T-helper 17 cell (primary cell): ENCODE measurements around the gene CDH4. TPM values are rescaled to one million over a fixed set of nuclear protein-coding genes. Genes with fewer than 3 reads are reported as not detected.

Experiments
- ATAC-seq: fragments of 150-1000 bp; cut with Tn5 transposase; 2 replicates; pipeline ENCODE4 v1.10.0; 2021; ENCODE audit warnings: mild to moderate bottlenecking, moderate library complexity
- DNase-seq, 3 donors: peaks; one replicate each; pipeline versions ENCODE4 v3.0.0 to v3.0.0-alpha.2; 2020 to 2021
- H3K9me3 ChIP-seq: one replicate; pipeline ENCODE4 v1.7.0; 2013; ENCODE audit warnings: low read length, mild to moderate bottlenecking; ENCODE audit not compliant: control insufficient read depth, poor library complexity, severe bottlenecking
- H3K27ac Mint-ChIP-seq: one replicate; pipeline ENCODE4 v1.8.0; 2022; ENCODE audit warnings: mild to moderate bottlenecking, moderate library complexity, mixed read lengths
- H3K27me3 Mint-ChIP-seq: one replicate; pipeline ENCODE4 v1.8.0; 2022; ENCODE audit warnings: mixed read lengths
- H3K36me3 Mint-ChIP-seq: one replicate; pipeline ENCODE4 v1.8.0; 2022; ENCODE audit warnings: low read depth, mixed read lengths
- H3K4me1 Mint-ChIP-seq: one replicate; pipeline ENCODE4 v1.8.0; 2022; ENCODE audit warnings: mild to moderate bottlenecking, mixed read lengths
- H3K4me3 Mint-ChIP-seq: one replicate; pipeline ENCODE4 v1.8.0; 2022; ENCODE audit warnings: mild to moderate bottlenecking, moderate library complexity, mixed read lengths
- total RNA-seq, 4 donors: library from RNA in 2 of 4; stranded (reverse) in 2 of 4; gene quantifications; one replicate each; pipeline ENCODE4 v1.2.3 and lab custom pipeline; 2022 to 2026

The CDH4 gene
- total RNA-seq, 2 donors from 2014 or later = 0.55 to 0.67 TPM

GRCh38 chr20:61546641-61547040 lies 294.6 kb downstream of the CDH4 start:
- Mint-ChIP-seq H3K4me1 (no peaks in the 10 kb centered on the region), H3K27ac (no peak overlapping the region), H3K4me3 (no peak overlapping the region), H3K36me3 (no peaks in the 10 kb centered on the region), H3K27me3 (peaks cover 6% of the 10 kb centered on the region)
- DNase-seq (no peak), ATAC-seq (no peak)
- H3K9me3 ChIP-seq = no peaks in the 10 kb centered on the region

GRCh38 chr20:61548069-61548468 lies 296.0 kb downstream of the CDH4 start:
- Mint-ChIP-seq H3K4me3 (no peak overlapping the region), H3K27me3 (peaks cover 6% of the 10 kb centered on the region), H3K27ac (no peak overlapping the region), H3K36me3 (no peaks in the 10 kb centered on the region), H3K4me1 (no peaks in the 10 kb centered on the region)
- no peaks in the 10 kb centered on the region for H3K9me3 ChIP-seq
- ATAC-seq = no peak
- no peak for DNase-seq

DNA sequence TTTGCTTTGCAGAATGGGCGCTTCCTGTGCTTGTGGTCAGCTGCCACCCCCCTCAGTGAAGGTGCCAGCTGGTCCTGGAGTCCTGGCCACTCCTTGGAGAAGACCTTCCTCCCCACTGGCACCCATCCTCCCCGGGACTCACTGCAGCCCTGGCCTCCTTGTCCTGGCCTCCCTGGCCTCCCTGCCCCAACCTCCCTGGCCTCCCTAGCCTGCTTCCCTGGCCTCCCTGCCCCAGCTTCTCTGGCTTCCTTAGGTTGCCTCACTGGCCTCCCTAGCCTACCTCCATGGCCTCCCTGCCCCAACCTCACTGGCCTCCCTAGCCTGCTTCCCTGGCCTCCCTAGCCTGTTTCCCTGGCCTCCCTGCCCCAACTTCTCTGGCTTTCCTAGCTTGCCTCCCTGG lies 297.8 kb downstream of the CDH4 start:
- no peak overlapping the region for H3K4me3 Mint-ChIP-seq

GRCh38 chr20:61551401-61551800 lies 299.3 kb downstream of the CDH4 start:
- Mint-ChIP-seq H3K27me3 (peaks cover 6% of the 10 kb centered on the region), H3K36me3 (no peaks in the 10 kb centered on the region), H3K27ac (no peak overlapping the region)

More for the DNA sequence above, 297.8 kb downstream of the CDH4 start:
- ATAC-seq = no peak
- Mint-ChIP-seq H3K27me3 (peaks cover 6% of the 10 kb centered on the region), H3K36me3 (no peaks in the 10 kb centered on the region), H3K27ac (no peak overlapping the region), H3K4me1 (no peaks in the 10 kb centered on the region)
- H3K9me3 ChIP-seq = no peaks in the 10 kb centered on the region
- no peak for DNase-seq

GRCh38 chr20:61554617-61555016 lies 302.6 kb downstream of the CDH4 start:
- H3K9me3 ChIP-seq = no peaks in the 10 kb centered on the region
- H3K36me3 Mint-ChIP-seq = no peaks in the 10 kb centered on the region
- no peak overlapping the region for H3K27ac Mint-ChIP-seq
- no peak for DNase-seq
- no peak for ATAC-seq
- H3K27me3 Mint-ChIP-seq = no peaks in the 10 kb centered on the region
- no peaks in the 10 kb centered on the region for H3K4me1 Mint-ChIP-seq
- no peak overlapping the region for H3K4me3 Mint-ChIP-seq

More at GRCh38 chr20:61551401-61551800, 299.3 kb downstream of the CDH4 start:
- ATAC-seq (no peak), DNase-seq (no peak)
- H3K4me3 Mint-ChIP-seq = no peak overlapping the region
- H3K9me3 ChIP-seq = no peaks in the 10 kb centered on the region
- H3K4me1 Mint-ChIP-seq = no peaks in the 10 kb centered on the region

DNA sequence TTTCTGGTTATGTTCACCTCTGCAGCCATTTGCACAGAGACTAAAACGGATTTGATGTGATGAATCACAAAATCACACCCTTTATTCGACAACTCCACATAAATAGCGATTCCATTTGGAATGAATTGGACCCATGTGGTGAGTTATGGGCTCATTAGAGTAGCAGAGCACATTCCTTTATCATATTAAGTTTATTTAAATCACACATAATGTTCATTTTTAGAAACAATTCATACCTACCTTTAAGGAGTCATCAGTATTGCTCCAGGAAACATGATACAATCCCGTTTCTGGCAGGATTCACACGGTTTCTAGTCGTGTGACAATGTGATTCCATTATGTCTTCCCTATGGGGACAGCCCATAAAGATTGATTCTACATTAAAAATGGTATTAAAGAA lies 303.5 kb downstream of the CDH4 start:
- no peak overlapping the region for H3K4me3 Mint-ChIP-seq
- H3K4me1 Mint-ChIP-seq = no peaks in the 10 kb centered on the region
- DNase-seq (no peak), ATAC-seq (no peak)
- H3K27me3 Mint-ChIP-seq = no peaks in the 10 kb centered on the region
- H3K27ac Mint-ChIP-seq = no peak overlapping the region
- H3K9me3 ChIP-seq = no peaks in the 10 kb centered on the region
- no peaks in the 10 kb centered on the region for H3K36me3 Mint-ChIP-seq

DNA sequence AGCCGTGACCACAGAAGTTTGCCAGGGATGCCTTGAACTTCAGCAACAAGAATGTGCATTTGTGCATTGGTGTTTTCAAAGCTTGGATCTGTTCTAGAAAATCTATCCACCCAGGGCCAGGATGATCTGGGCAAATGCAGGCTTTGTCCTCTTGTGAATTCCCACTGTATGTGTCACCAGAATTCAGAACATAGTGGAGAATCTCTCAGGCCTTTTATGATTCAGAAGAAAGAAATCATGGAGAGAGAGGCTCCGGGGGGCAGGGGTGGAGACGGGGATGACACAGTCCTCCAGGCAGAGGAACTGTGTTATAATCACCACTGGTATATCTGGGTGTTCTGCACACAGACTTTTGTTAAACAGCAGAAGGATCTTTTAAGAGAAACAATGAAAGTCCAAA lies 304.1 kb downstream of the CDH4 start:
- no peak overlapping the region for H3K4me3 Mint-ChIP-seq
- no peaks in the 10 kb centered on the region for H3K9me3 ChIP-seq
- ATAC-seq (no peak), DNase-seq (no peak)
- H3K4me1 Mint-ChIP-seq = no peaks in the 10 kb centered on the region
- no peaks in the 10 kb centered on the region for H3K36me3 Mint-ChIP-seq
- H3K27ac Mint-ChIP-seq = no peak overlapping the region
- H3K27me3 Mint-ChIP-seq = no peaks in the 10 kb centered on the region

- no peaks in the 10 kb centered on the region for H3K27me3 Mint-ChIP-seq
- no peak for ATAC-seq
- H3K4me3 Mint-ChIP-seq = no peak overlapping the region
- no peak for DNase-seq
- no peaks in the 10 kb centered on the region for H3K9me3 ChIP-seq
- H3K36me3 Mint-ChIP-seq = no peaks in the 10 kb centered on the region
- H3K4me1 Mint-ChIP-seq = no peaks in the 10 kb centered on the region
- no peak overlapping the region for H3K27ac Mint-ChIP-seq
Measured at GRCh38 chr20:61556673-61557072, 304.6 kb downstream of the CDH4 start.

DNA sequence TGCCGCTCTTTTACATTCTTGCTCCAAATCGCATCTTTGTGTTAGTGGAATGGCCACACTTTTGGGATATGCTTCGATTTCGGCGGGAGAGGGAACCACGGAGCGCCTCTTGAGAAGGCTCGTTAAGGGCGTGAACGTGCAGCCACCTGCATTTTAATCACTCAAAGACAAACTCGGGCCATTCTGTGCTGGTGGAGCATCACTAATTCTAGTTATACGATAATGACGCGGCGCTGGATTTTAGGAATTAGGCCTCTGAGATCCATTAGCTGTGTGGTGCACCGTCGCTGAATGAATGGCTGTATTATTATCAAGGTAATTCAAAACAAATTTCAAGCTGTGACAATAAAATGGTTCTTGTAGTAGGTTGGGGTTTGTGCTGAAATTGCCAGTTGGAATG lies 305.6 kb downstream of the CDH4 start:
- H3K36me3 Mint-ChIP-seq = no peaks in the 10 kb centered on the region
- ATAC-seq = no peak
- H3K9me3 ChIP-seq = no peaks in the 10 kb centered on the region
- no peaks in the 10 kb centered on the region for H3K27me3 Mint-ChIP-seq
- H3K4me1 Mint-ChIP-seq = no peaks in the 10 kb centered on the region
- no peak overlapping the region for H3K27ac Mint-ChIP-seq
- no peak for DNase-seq
- H3K4me3 Mint-ChIP-seq = no peak overlapping the region

DNA sequence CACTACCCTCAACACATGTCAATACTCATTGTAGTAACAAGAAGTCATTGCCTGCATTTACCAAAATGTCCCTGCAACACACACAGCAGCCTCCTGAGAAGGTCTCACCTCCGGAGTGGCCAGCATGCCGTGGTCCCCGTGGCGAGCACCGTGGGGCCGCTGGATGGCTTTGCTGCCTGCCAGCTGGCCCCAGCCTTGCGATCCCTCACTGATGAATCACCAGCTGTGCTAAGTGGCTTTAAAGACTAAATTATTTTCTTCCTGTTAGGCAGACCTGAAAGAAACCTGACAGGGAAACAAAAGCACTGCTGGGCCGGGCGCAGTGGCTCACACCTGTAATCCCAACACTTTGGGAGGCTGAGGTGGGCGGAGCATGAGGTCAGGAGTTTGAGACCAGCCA lies 306.7 kb downstream of the CDH4 start:
- H3K4me3 Mint-ChIP-seq = no peak overlapping the region
- DNase-seq (no peak), ATAC-seq (no peak)
- no peaks in the 10 kb centered on the region for H3K36me3 Mint-ChIP-seq
- no peaks in the 10 kb centered on the region for H3K27me3 Mint-ChIP-seq
- H3K9me3 ChIP-seq = no peaks in the 10 kb centered on the region
- H3K27ac Mint-ChIP-seq = no peak overlapping the region
- H3K4me1 Mint-ChIP-seq = no peaks in the 10 kb centered on the region

DNA sequence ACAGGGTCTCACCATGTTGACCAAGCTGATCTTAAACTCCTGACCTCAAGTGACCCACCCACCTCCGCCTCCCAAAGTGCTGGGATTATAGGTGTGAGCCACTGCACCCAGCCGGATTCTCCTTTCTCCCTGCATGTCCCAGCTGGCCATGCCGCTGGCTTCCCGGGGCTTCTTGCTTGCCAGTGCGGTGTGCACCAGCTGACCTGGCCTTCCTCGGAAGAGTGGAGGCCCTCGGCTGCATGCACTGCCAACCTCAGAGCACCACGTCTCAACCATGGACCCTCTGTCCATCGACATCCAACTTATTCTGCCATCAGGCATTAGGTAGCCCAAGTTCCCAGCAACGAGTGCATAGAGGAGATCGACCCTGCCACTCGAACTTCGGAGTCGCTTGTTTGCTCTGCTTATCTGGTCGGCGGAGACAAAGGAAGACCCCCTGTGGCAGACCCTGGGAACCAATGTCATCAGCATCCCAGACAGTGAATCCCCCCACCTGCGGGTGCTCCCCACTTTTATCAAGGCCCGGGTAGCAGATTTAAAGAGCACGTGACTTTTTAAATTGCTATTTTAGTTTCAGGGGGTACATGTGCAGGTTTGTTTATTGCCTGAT lies 307.8 kb downstream of the CDH4 start:
- no peak for ATAC-seq

DNA sequence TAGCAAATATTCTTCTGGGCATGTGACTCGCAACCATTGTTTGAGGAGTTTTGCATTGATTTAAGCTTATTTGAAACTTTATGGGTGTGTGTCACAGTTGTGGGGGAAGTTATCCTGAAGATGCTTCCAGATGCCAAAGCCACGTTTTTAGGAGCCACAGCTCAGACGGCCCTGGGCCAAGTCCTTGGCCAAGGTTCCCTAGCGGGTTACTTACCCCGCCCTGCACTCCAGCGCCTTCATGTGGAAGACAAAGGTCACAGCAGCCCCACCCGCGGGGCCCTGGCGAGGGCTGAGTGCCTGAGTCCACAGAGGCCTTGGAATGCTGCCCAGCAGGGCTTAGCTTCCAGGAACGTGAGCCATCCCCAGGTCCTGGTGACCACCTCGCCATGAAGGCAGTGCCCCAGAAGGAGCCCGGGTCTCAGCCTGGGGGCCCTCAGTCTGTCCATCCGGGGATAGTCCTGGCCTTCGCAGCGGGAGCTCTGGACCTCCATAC lies 308.3 kb downstream of the CDH4 start:
- no peaks in the 10 kb centered on the region for H3K9me3 ChIP-seq
- Mint-ChIP-seq H3K4me1 (no peaks in the 10 kb centered on the region), H3K36me3 (no peaks in the 10 kb centered on the region)

More for the DNA sequence above, 307.8 kb downstream of the CDH4 start:
- no peaks in the 10 kb centered on the region for H3K9me3 ChIP-seq
- Mint-ChIP-seq H3K27me3 (no peaks in the 10 kb centered on the region), H3K4me3 (no peak overlapping the region), H3K4me1 (no peaks in the 10 kb centered on the region), H3K36me3 (no peaks in the 10 kb centered on the region), H3K27ac (no peak overlapping the region)
- DNase-seq = no peak

DNA sequence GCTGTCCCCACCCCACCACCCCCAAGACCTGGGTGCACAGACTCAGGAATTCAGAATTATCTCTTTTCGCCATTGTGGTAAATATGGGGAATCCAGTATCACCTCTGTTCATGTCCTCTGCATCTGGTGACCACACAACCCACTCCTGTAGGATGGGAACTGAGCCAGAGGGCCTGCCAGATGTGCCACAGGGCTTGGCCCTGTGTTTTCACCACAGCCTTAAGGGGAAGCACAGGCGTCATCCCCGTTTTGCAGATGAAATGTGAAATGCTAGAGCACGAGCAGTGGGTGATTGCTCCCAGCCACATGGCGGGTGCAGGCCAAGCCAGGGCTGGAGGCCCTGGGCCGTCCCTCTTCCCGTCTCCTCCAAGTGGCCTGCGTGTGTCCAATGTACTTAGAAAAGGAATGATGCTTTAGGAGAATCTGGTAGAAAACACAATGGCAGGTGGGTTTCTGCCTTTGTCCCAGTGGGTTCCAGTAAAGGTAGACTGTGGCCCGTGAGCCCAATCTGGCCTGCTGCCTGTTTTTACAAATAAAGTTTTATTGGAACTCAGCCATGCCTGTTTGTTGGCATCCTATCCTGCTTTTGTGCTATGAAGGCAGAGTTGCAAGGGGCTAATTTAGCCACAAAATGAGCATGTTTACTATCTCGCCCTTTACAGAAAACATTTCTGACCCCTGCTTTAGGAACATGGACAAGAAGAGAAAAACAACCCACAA lies 309.2 kb downstream of the CDH4 start:
- Mint-ChIP-seq H3K36me3 (no peaks in the 10 kb centered on the region), H3K27ac (no peak overlapping the region), H3K4me3 (no peak overlapping the region), H3K4me1 (no peaks in the 10 kb centered on the region), H3K27me3 (no peaks in the 10 kb centered on the region)
- DNase-seq = no peak
- no peaks in the 10 kb centered on the region for H3K9me3 ChIP-seq
- no peak for ATAC-seq

More for the DNA sequence above, 308.3 kb downstream of the CDH4 start:
- Mint-ChIP-seq H3K27ac (no peak overlapping the region), H3K4me3 (no peak overlapping the region), H3K27me3 (no peaks in the 10 kb centered on the region)
- DNase-seq (no peak), ATAC-seq (no peak)

DNA sequence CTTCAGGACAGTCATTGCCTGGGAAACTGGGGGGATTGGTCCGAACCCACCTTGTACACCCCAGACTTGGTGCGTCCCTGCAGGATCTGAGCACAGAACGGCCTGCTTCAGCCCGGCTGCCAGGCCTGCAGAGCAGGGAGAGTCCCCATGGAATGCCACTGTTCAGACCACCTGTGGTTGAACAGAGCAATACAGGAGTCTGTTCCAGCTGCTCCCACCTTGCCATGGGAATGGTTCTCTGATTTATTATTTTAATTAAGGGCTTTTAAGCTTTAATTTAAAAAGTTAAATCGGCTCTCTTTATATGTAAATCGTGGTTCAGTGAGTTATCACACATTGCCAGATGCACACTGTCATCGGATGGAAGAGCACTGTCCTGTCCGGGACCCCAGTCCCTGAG lies 310.4 kb downstream of the CDH4 start:
- H3K4me3 Mint-ChIP-seq = no peak overlapping the region

More for the DNA sequence above, 310.4 kb downstream of the CDH4 start:
- H3K27me3 Mint-ChIP-seq = no peaks in the 10 kb centered on the region
- no peaks in the 10 kb centered on the region for H3K36me3 Mint-ChIP-seq
- ATAC-seq (no peak), DNase-seq (no peak)
- no peak overlapping the region for H3K27ac Mint-ChIP-seq
- no peaks in the 10 kb centered on the region for H3K9me3 ChIP-seq
- H3K4me1 Mint-ChIP-seq = no peaks in the 10 kb centered on the region
